HepG2 (cell line): ENCODE measurements around the gene LOXL3. TPM values are rescaled to one million over a fixed set of nuclear protein-coding genes. Genes with fewer than 3 reads are reported as not detected.
A peak's percentile ranks its signal among the peaks of the same experiment; 100 is the strongest.

Experiments used
- BHLHE40 ChIP-seq: IDR thresholded peaks from 2 replicates; pipeline ENCODE4 v1.6.1; 2011; ENCODE audit warnings: low read length, improper control_type of control experiment
- DNMT1 ChIP-seq: sonication (generic); formaldehyde crosslinking; IDR thresholded peaks from 2 replicates; pipeline ENCODE4 v1.5.1; 2020; ENCODE audit warnings: mild to moderate bottlenecking, missing genetic modification reagents
- EED ChIP-seq: sonication (generic); formaldehyde crosslinking; IDR thresholded peaks from 2 replicates; pipeline ENCODE4 v1.5.0; 2020; ENCODE audit warnings: mild to moderate bottlenecking, missing genetic modification reagents
- HNF1B ChIP-seq: sonication (generic); formaldehyde crosslinking; IDR thresholded peaks from 2 replicates; pipeline ENCODE4 v1.5.1; 2020; ENCODE audit warnings: mild to moderate bottlenecking, moderate library complexity, missing genetic modification reagents
- HNRNPL ChIP-seq: fragments of 200-400 bp; formaldehyde crosslinking; IDR thresholded peaks from 2 replicates; pipeline ENCODE4 v1.6.1; 2017; ENCODE audit warnings: mild to moderate bottlenecking, low read depth, low read length
- KLF12 ChIP-seq: sonication (generic); formaldehyde crosslinking; IDR thresholded peaks from 2 replicates; pipeline ENCODE4 v1.4.0; 2020; ENCODE audit warnings: missing genetic modification reagents, borderline replicate concordance
- MXD4 ChIP-seq: IDR thresholded peaks from 2 replicates; pipeline ENCODE4 v1.6.1; 2016; ENCODE audit warnings: mild to moderate bottlenecking, missing biosample characterization, missing genetic modification reagents
- MYPOP ChIP-seq: sonication (generic); formaldehyde crosslinking; IDR thresholded peaks from 2 replicates; pipeline ENCODE4 v1.8.1; 2023; ENCODE audit warnings: mild to moderate bottlenecking, moderate library complexity, missing genetic modification reagents
- NAIF1 ChIP-seq: sonication (generic); formaldehyde crosslinking; IDR thresholded peaks from 2 replicates; pipeline ENCODE4 v1.5.0; 2020; ENCODE audit warnings: mild to moderate bottlenecking, missing genetic modification reagents, borderline replicate concordance
- NFE2L1 ChIP-seq: sonication (generic); formaldehyde crosslinking; IDR thresholded peaks from 2 replicates; pipeline ENCODE4 v1.4.0; 2020; ENCODE audit warnings: missing genetic modification reagents, mild to moderate bottlenecking, borderline replicate concordance
- SRF ChIP-seq: IDR thresholded peaks from 2 replicates; pipeline ENCODE4 v1.6.1; 2011; ENCODE audit warnings: mild to moderate bottlenecking, low read depth, low read length, moderate library complexity
- TFE3 ChIP-seq: IDR thresholded peaks from 2 replicates; pipeline ENCODE4 v1.6.1; 2016
- THAP7 ChIP-seq: sonication (generic); formaldehyde crosslinking; IDR thresholded peaks from 2 replicates; pipeline ENCODE4 v1.8.1; 2023; ENCODE audit warnings: mild to moderate bottlenecking, missing genetic modification reagents
- TOE1 ChIP-seq: sonication (generic); formaldehyde crosslinking; IDR thresholded peaks from 2 replicates; pipeline ENCODE4 v1.4.0; 2020; ENCODE audit warnings: mild to moderate bottlenecking, missing genetic modification reagents
- ZFP62 ChIP-seq: sonication (generic); formaldehyde crosslinking; IDR thresholded peaks from 2 replicates; pipeline ENCODE4 v1.4.0; 2020; ENCODE audit warnings: missing genetic modification reagents
- ZNF280B ChIP-seq: sonication (generic); formaldehyde crosslinking; IDR thresholded peaks from 2 replicates; pipeline ENCODE4 v1.5.0; 2020; ENCODE audit warnings: missing genetic modification reagents, mild to moderate bottlenecking, borderline replicate concordance
- ZNF776 ChIP-seq: sonication (generic); formaldehyde crosslinking; IDR thresholded peaks from 2 replicates; pipeline ENCODE4 v1.4.0; 2020; ENCODE audit warnings: mild to moderate bottlenecking, missing genetic modification reagents
- ZSCAN12 ChIP-seq: sonication (generic); formaldehyde crosslinking; IDR thresholded peaks from 2 replicates; pipeline ENCODE4 v1.9.0; 2021; ENCODE audit warnings: mild to moderate bottlenecking, missing genetic modification reagents
- ZSCAN9 ChIP-seq: IDR thresholded peaks from 2 replicates; pipeline ENCODE4 v1.6.1; 2016; ENCODE audit warnings: borderline replicate concordance
- polyA plus RNA-seq, 8 experiments: library from polyadenylated mRNA; depleted of rRNA in 3 of 8; stranded (reverse) in 7 of 8; unstranded in 1 of 8; fragments of >200 nt; fragmentation: Illumina TruSeq in 4 of 8; extraction: Trizol in 4 of 8; gene quantifications; 2 replicates each; pipeline versions ENCODE4 v1.2.1 to v1.2.3, GENCODE V29; 2011 to 2016; ENCODE audit warnings: low read depth in 4 of 8, missing spikeins in 1 of 8, mixed read lengths in 1 of 8; ENCODE audit not compliant: insufficient read depth in 1 of 8
- total RNA-seq, 5 experiments: library from RNA; depleted of rRNA; stranded (reverse); fragments of >200 nt; fragmentation: Illumina TruSeq; extraction: Trizol; gene quantifications; 2 replicates each; pipeline ENCODE4 v1.2.3, GENCODE V29; 2016; ENCODE audit warnings: low read depth in 1 of 5

LOXL3 gene
- total and polyA plus RNA-seq, 2 of the 13 experiments (the other 11 are each of a cell fraction or from before 2014, with no cell fraction given): 0.55 to 6.5 TPM

GRCh38 chr2:74507145-74507925 lies 46.4 kb downstream of the LOXL3 start, which contains the start of gene PCGF1 (continued):
- TF ChIP-seq ZNF280B (CRISPR knock-in tag) (peak; percentile 35; the same call in 1 of the 2 replicates), TOE1 (CRISPR knock-in tag) (peak; percentile 78; the same call in 1 of the 2 replicates), BHLHE40 (peak; percentile 87), ZFP62 (CRISPR knock-in tag) (no peak), HNF1B (CRISPR knock-in tag) (peak; percentile 86), MYPOP (peak; percentile 41; the same call in 1 of the 2 replicates), MXD4 (peak; percentile 85), KLF12 (CRISPR knock-in tag) (peak; percentile 83; the same call in 1 of the 2 replicates), TFE3 (CRISPR knock-in tag) (peak; percentile 71; the same call in 1 of the 2 replicates), NFE2L1 (CRISPR knock-in tag) (no peak), DNMT1 (CRISPR knock-in tag) (peak; percentile 98), THAP7 (CRISPR knock-in tag) (0 out of 2 replicates have a peak, but pooled peaks have one; percentile 71), EED (CRISPR knock-in tag) (peak; percentile 91), ZSCAN9 (peak; percentile 62; the same call in 1 of the 2 replicates), ZSCAN12 (CRISPR knock-in tag) (no peak), HNRNPL (peak; percentile 65; the same call in 1 of the 2 replicates), SRF (peak; percentile 38; the same call in 1 of the 2 replicates), NAIF1 (CRISPR knock-in tag) (peak; percentile 14; the same call in 1 of the 2 replicates), ZNF776 (peak; percentile 91)
